ENCODE data around the gene LAMA1. TPM values are rescaled to one million over a fixed set of nuclear protein-coding genes. Genes with fewer than 3 reads are reported as not detected.

LAMA1 gene
- total RNA-seq, 1 experiment from 2014 or later, result 7.2 TPM

Other genes with a start within 250 kb of the LAMA1 start
- not detected in 2 replicates for gene LRRC30, start 113.3 kb upstream of the LAMA1 start, total RNA-seq (2014; rRNA removed; shearing (Covaris generic))